NK-92 (cell line): ENCODE data around the gene FCHSD2.
"Not testable (repeated sequence)": the region's sequence is repeated elsewhere in the genome, so short reads cannot be mapped to it uniquely, and the experiment has no call there.

Source experiments
- DNase-seq: peaks from one replicate; lab custom pipeline; 2025; ENCODE audit not compliant: unreplicated experiment; lab: John Stamatoyannopoulos, UW

The FCHSD2 gene

GRCh38 chr11:72808331-72808798 lies 333.8 kb downstream of the FCHSD2 start:
- DNase-seq = no peak

- no peak for DNase-seq
These were observed 334.3 kb downstream of the FCHSD2 start for GRCh38 chr11:72807792-72808191.

- no peak for DNase-seq
These were observed 335.0 kb downstream of the FCHSD2 start for GRCh38 chr11:72807021-72807693.

GRCh38 chr11:72806378-72806777 lies 335.7 kb downstream of the FCHSD2 start:
- not testable (repeated sequence) for DNase-seq

- no peak for DNase-seq
These were observed 336.9 kb downstream of the FCHSD2 start for GRCh38 chr11:72805216-72805615.

GRCh38 chr11:72802822-72803221 lies 339.3 kb downstream of the FCHSD2 start:
- DNase-seq = no peak

GRCh38 chr11:72799441-72799840 lies 342.7 kb downstream of the FCHSD2 start:
- DNase-seq = no peak

- no peak for DNase-seq
These were observed 343.8 kb downstream of the FCHSD2 start for GRCh38 chr11:72798361-72798760.

- peak; percentile 47 for DNase-seq
These were observed 348.4 kb downstream of the FCHSD2 start, which contains the start of gene STARD10 for GRCh38 chr11:72793425-72794367. STARD10 (minus strand) TSS chr11:72794047; CDS start chr11:72781181, 12,866 bp downstream.

- DNase-seq = no peak
These were observed 349.1 kb downstream of the FCHSD2 start for GRCh38 chr11:72793076-72793424.

GRCh38 chr11:72792437-72793021 lies 349.6 kb downstream of the FCHSD2 start:
- DNase-seq = no peak

- DNase-seq = not testable (repeated sequence)
These were observed 350.9 kb downstream of the FCHSD2 start for GRCh38 chr11:72791228-72791627.

- DNase-seq = no peak
These were observed 352.5 kb downstream of the FCHSD2 start for GRCh38 chr11:72789493-72790131.

GRCh38 chr11:72788241-72788640 lies 353.9 kb downstream of the FCHSD2 start:
- DNase-seq = no peak

GRCh38 chr11:72787216-72788104 lies 354.7 kb downstream of the FCHSD2 start:
- no peak for DNase-seq
